SU-DHL-6 (cell line): ENCODE measurements around the gene ERP29.

Source experiments
- H2AFZ ChIP-seq: fragments of 200-600 bp; sonication (generic); 2 replicates; pipeline ENCODE4 v1.6.1; 2014; ENCODE audit warnings: low read depth, mild to moderate bottlenecking, moderate library complexity, mixed read lengths, antibody characterized with exemption, low read length; ENCODE audit not compliant: severe bottlenecking
- H3F3A ChIP-seq: fragments of 200-600 bp; shearing (Covaris generic); 2 replicates; pipeline ENCODE4 v1.6.0; 2016; ENCODE audit warnings: antibody characterized with exemption, mild to moderate bottlenecking; ENCODE audit not compliant: insufficient read depth
- H3K27ac ChIP-seq: fragments of 200-600 bp; sonication (generic); 2 replicates; pipeline ENCODE4 v1.5.1; 2016; ENCODE audit warnings: low read depth, mild to moderate bottlenecking, low read length, moderate library complexity, mixed read lengths
- H3K27me3 ChIP-seq: fragments of 200-600 bp; sonication (generic), shearing (Covaris generic); 2 replicates; pipeline ENCODE4 v1.6.0; 2014; ENCODE audit warnings: mild to moderate bottlenecking, low read length
- H3K36me3 ChIP-seq: fragments of 200-600 bp; sonication (generic); 2 replicates; pipeline ENCODE4 v1.6.1; 2014; ENCODE audit warnings: mild to moderate bottlenecking, low read length, mixed read lengths
- H3K4me2 ChIP-seq: fragments of 300-600, 200-600 bp; shearing (Covaris generic), sonication (generic); 2 replicates; pipeline ENCODE4 v1.6.0; 2014; ENCODE audit warnings: low read length, low read depth, mild to moderate bottlenecking; ENCODE audit not compliant: poor library complexity, severe bottlenecking
- H3K4me3 ChIP-seq: fragments of 200-600 bp; sonication (generic); 2 replicates; pipeline ENCODE4 v1.5.1; 2014; ENCODE audit warnings: antibody characterized with exemption, low read length, mild to moderate bottlenecking, mixed read lengths; ENCODE audit not compliant: insufficient read depth, poor library complexity, severe bottlenecking
- H3K79me2 ChIP-seq: fragments of 200-600 bp; sonication (generic); 2 replicates; pipeline ENCODE4 v1.6.1; 2014; ENCODE audit warnings: mild to moderate bottlenecking, low read length, moderate library complexity; ENCODE audit not compliant: insufficient read depth
- H3K9ac ChIP-seq: fragments of 200-600 bp; sonication (generic); 2 replicates; pipeline ENCODE4 v1.7.0; 2014; ENCODE audit warnings: mild to moderate bottlenecking, low read length
- H3K9me2 ChIP-seq: fragments of 200-600 bp; sonication (generic); replicated peaks from 2 replicates; pipeline ENCODE4 v1.6.1; 2014; ENCODE audit warnings: low read length; ENCODE audit not compliant: insufficient read depth
- H3K9me3 ChIP-seq: fragments of 200-600 bp; sonication (generic); 2 replicates; pipeline ENCODE4 v1.6.1; 2014; ENCODE audit warnings: low read length, mixed read lengths; ENCODE audit not compliant: insufficient read depth
- H4K20me1 ChIP-seq: fragments of 200-600 bp; sonication (generic); 2 replicates; pipeline ENCODE4 v1.6.1; 2014; ENCODE audit warnings: low read depth, mild to moderate bottlenecking, antibody characterized with exemption, low read length, moderate library complexity, mixed read lengths
- EZH2phosphoT487 ChIP-seq: fragments of 200-600 bp; sonication (generic), shearing (Covaris generic); conservative IDR thresholded peaks from 2 replicates; pipeline ENCODE4 v1.6.1; 2018; ENCODE audit warnings: mild to moderate bottlenecking, antibody characterized with exemption, low read length, moderate library complexity, mixed read lengths
- TF ChIP-seq, protein P1 (sequence below): fragments of 200-600 bp; sonication (generic); IDR thresholded peaks from one replicate; pipeline ENCODE4 v1.5.1; 2017; ENCODE audit warnings: antibody characterized with exemption, mild to moderate bottlenecking, low read length, moderate library complexity; ENCODE audit not compliant: insufficient read depth, poor library complexity, severe bottlenecking

The ERP29 gene

DNA sequence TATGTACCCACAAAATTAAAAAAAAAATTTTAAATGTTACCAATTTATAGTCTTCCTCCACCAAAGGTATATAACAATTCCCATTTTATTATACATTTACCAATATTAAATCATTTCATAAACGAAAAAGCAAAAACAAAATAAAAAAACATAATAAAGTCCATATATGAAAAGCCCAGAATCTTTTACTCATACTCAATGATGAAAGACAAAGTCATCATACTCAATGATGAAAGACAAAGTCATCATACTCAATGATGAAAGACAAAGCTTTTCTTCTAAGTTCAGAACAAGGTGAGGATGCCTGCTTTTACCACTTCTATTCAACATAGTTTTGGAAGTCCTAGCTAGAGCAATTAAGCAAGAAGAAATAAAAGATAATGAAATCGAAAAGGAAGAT is 28.4 kb upstream of the ERP29 start:
- H3K79me2 ChIP-seq: no peaks in the 10 kb centered on the region
- 0 out of 2 replicates have a peak, but pooled peaks cover 3% of the 10 kb centered on the region for H3K36me3 ChIP-seq
- H3F3A ChIP-seq: no peaks in the 10 kb centered on the region
- no peaks in the 10 kb centered on the region for H3K9me2 ChIP-seq
- H2AFZ ChIP-seq: no peak overlapping the region
- H3K27me3 ChIP-seq: no peaks in the 10 kb centered on the region
- no peaks in the 10 kb centered on the region for H4K20me1 ChIP-seq
- H3K4me3 ChIP-seq: no peak overlapping the region
- no peaks in the 10 kb centered on the region for H3K9me3 ChIP-seq
- no peak overlapping the region for H3K4me2 ChIP-seq
- no peak overlapping the region for H3K9ac ChIP-seq
- no peak overlapping the region for H3K27ac ChIP-seq
- TF ChIP-seq, protein P1, sequence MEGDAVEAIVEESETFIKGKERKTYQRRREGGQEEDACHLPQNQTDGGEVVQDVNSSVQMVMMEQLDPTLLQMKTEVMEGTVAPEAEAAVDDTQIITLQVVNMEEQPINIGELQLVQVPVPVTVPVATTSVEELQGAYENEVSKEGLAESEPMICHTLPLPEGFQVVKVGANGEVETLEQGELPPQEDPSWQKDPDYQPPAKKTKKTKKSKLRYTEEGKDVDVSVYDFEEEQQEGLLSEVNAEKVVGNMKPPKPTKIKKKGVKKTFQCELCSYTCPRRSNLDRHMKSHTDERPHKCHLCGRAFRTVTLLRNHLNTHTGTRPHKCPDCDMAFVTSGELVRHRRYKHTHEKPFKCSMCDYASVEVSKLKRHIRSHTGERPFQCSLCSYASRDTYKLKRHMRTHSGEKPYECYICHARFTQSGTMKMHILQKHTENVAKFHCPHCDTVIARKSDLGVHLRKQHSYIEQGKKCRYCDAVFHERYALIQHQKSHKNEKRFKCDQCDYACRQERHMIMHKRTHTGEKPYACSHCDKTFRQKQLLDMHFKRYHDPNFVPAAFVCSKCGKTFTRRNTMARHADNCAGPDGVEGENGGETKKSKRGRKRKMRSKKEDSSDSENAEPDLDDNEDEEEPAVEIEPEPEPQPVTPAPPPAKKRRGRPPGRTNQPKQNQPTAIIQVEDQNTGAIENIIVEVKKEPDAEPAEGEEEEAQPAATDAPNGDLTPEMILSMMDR: no peak
- no peak for TF ChIP-seq EZH2phosphoT487

DNA sequence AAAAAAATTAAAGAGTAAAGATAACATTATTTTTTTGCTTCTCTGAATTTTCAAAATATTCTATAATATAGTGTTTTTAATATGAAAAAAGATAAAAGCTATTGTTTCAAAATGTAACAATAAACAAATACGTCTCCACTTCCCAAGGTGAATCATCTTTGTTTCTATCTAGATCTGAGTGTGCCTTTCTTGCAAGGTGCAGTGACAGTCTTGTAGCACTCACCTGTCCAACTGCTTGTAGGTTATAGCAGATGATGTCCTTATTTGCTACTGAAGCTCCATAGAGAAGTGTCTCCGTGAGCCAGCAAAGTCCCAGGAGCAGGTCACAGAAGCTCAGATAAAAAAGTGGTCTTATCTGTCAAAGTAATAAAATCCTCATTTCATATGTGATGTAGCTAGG is 21.7 kb upstream of the ERP29 start:
- H3K9me3 ChIP-seq: no peaks in the 10 kb centered on the region
- no peaks in the 10 kb centered on the region for H3K27me3 ChIP-seq
- H3K9ac ChIP-seq: no peak overlapping the region
- no peak overlapping the region for H3K27ac ChIP-seq
- no peak overlapping the region for H3K4me3 ChIP-seq
- no peak overlapping the region for H2AFZ ChIP-seq
- H4K20me1 ChIP-seq: peaks cover 10% of the 10 kb centered on the region
- no peaks in the 10 kb centered on the region for H3K9me2 ChIP-seq
- H3F3A ChIP-seq: 0 out of 2 replicates have a peak, but pooled peaks cover 5% of the 10 kb centered on the region
- H3K79me2 ChIP-seq: no peaks in the 10 kb centered on the region
- peaks cover 13% of the 10 kb centered on the region; the same call in 1 of the 2 replicates for H3K36me3 ChIP-seq
- H3K4me2 ChIP-seq: no peak overlapping the region
- TF ChIP-seq, protein P1: no peak
- TF ChIP-seq EZH2phosphoT487: no peak

DNA sequence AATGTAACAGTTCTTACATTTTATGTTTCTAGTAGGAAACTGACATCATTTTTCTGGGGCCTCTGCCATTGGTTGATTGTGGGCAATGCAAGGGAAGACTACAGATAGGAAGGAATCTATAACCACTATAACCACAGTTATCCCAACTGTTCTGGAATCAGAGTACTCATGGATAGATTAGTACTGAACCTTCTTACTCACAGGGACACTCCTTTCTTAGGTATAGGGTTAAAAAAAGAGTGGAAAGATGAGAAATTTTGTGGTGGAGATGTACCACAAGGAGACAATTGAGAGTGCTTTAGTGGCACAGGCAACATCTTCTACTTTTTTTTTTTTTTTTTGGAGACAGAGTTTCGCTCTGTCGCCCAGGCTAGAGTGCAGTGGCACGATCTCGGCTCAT is 21.3 kb upstream of the ERP29 start:
- no peak overlapping the region for H2AFZ ChIP-seq
- 0 out of 2 replicates have a peak, but pooled peaks cover 6% of the 10 kb centered on the region for H3F3A ChIP-seq
- no peaks in the 10 kb centered on the region for H3K27me3 ChIP-seq
- H3K79me2 ChIP-seq: no peaks in the 10 kb centered on the region
- H3K4me3 ChIP-seq: no peak overlapping the region
- H3K9me2 ChIP-seq: no peaks in the 10 kb centered on the region
- H3K36me3 ChIP-seq: peaks cover 14% of the 10 kb centered on the region; the same call in 1 of the 2 replicates
- H3K27ac ChIP-seq: no peak overlapping the region
- no peak overlapping the region for H3K4me2 ChIP-seq
- TF ChIP-seq, protein P1: no peak
- no peak for TF ChIP-seq EZH2phosphoT487
- H4K20me1 ChIP-seq: peaks cover 10% of the 10 kb centered on the region
- H3K9me3 ChIP-seq: no peaks in the 10 kb centered on the region
- H3K9ac ChIP-seq: no peak overlapping the region
